ENCODE data around the gene LORICRIN. TPM values are rescaled to one million over a fixed set of nuclear protein-coding genes. Genes with fewer than 3 reads are reported as not detected.
"Not testable (repeated sequence)": the region's sequence is repeated elsewhere in the genome, so short reads cannot be mapped to it uniquely, and the experiment has no call there.

LORICRIN gene
- not detected for total RNA-seq

- ATAC-seq (no peak), DNase-seq (ENCODE audit: low spot score in 2 of 2) (no peak)
- H3K9me3 Mint-ChIP-seq = no peaks in the 10 kb centered on the region
- H3K27ac Mint-ChIP-seq = no peak within 1 kb of the TSS
- no peaks in the 10 kb centered on the region for H3K36me3 Mint-ChIP-seq
Observed at GRCh38 chr1:153259387-153259786, at the start of gene LORICRIN. Gene LORICRIN, plus strand, starts transcription at chr1:153259687. Its CDS starts 1,263 bp downstream, at chr1:153260950.

DNA sequence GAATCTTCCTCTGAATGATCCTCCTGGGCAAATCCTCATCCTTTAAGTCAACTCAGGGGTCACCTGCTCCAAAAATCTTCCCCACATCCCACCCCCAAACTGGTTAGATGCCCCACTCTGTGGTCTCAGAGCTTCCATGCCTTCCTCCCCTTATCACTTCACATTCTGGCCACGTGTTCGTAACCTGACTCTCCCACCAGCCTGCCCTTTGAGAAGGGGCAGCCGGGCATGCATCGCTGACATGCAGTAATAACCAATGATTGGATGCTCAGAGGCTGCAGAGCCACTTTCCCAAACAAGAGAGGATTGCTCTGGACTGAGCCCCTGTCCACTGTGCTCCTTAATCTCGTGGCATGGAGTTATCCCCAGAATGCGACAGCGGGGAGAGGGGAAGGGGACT is 49.3 kb upstream of the LORICRIN start:
- Mint-ChIP-seq H3K9me3 (no peaks in the 10 kb centered on the region), H3K27ac (no peak overlapping the region), H3K36me3 (no peaks in the 10 kb centered on the region)
- DNase-seq (ENCODE audit: low spot score in 2 of 2) (no peak), ATAC-seq (no peak)

GRCh38 chr1:153212201-153212600 is 47.3 kb upstream of the LORICRIN start:
- H3K27ac Mint-ChIP-seq = no peak overlapping the region

DNA sequence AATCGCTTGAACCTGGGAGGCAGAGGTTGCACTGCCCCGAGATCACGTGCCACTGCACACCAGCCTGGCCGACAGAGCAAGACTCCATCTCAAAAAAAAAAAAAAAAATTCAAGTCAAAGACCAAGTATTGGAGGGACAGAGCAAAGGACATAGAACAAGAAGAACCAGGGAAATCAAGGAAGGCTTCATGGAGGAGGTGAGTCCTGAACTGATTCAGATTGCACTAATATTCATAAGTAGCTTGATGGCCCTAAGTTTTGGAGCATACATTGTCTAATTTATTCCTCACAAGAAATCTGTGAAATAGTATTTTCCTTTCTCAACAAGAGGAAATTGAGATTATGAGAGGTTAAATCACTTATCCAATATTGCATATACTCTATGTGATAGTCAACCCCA is 46.0 kb upstream of the LORICRIN start:
- no peaks in the 10 kb centered on the region for H3K36me3 Mint-ChIP-seq
- H3K27ac Mint-ChIP-seq = no peak overlapping the region
- ATAC-seq (no peak), DNase-seq (ENCODE audit: low spot score in 2 of 2) (no peak)
- H3K9me3 Mint-ChIP-seq = no peaks in the 10 kb centered on the region

More at GRCh38 chr1:153212201-153212600, 47.3 kb upstream of the LORICRIN start:
- no peaks in the 10 kb centered on the region for H3K9me3 Mint-ChIP-seq
- DNase-seq (ENCODE audit: low spot score in 2 of 2) (no peak), ATAC-seq (no peak)
- no peaks in the 10 kb centered on the region for H3K36me3 Mint-ChIP-seq

DNA sequence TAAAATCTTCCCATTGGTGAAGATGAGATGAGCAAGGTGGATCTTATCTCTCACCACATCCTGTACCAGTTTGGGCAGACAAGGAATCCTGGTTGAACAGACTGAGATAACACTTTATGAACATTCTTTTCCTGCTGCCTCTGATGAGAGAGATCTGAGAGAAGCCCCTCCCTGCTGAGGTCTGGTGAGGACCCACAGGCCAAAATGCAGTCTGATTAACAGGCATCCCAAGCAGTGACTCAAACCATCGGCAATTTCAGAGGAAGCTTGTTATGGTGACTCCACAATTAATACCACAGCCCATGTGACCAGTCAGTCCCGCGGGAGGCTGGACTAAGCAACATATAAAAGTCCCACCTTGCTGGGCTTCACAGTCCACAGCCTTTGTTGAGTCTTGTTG is 42.3 kb upstream of the LORICRIN start, which contains the start of gene PRR9:
PRR9 (plus strand) TSS at position 373 of the 400 bp plus-strand sequence. CDS start 561 bp downstream, outside the sequence.
- no peak within 1 kb of the TSS for H3K27ac Mint-ChIP-seq
- no peaks in the 10 kb centered on the region for H3K36me3 Mint-ChIP-seq
- H3K9me3 Mint-ChIP-seq = no peaks in the 10 kb centered on the region
- ATAC-seq (peak in 1 of 2 donors; percentile 39), DNase-seq (ENCODE audit: low spot score in 2 of 2) (no peak)

DNA sequence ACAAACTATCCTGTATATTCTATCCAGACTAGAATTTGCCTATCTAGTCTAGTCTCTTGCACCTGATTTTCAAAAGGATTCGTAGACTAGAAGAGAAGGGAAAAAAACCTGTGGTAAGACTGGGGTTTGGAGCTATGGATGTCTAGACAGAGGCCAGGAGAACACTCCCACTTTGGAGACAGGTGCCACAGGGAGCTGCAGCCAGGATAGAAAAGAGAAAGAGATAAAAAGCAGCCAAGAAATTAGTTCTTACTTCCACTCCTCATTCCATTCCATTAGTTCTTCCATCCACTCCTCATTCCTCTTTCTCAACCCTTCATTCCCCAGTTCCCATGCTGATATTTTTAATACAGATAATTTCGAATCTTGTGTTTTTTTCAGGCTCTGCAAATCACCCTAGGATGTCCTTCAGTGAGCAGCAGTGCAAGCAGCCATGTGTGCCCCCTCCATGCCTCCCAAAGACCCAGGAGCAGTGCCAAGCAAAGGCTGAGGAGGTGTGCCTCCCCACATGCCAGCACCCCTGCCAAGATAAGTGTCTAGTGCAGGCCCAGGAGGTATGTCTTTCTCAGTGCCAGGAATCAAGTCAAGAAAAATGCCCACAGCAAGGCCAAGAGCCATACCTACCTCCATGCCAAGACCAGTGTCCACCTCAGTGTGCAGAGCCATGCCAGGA is 41.6 kb upstream of the LORICRIN start:
- Mint-ChIP-seq H3K36me3 (no peaks in the 10 kb centered on the region), H3K27ac (no peak overlapping the region), H3K9me3 (no peaks in the 10 kb centered on the region)
- DNase-seq (ENCODE audit: low spot score in 2 of 2) (no peak), ATAC-seq (no peak)

DNA sequence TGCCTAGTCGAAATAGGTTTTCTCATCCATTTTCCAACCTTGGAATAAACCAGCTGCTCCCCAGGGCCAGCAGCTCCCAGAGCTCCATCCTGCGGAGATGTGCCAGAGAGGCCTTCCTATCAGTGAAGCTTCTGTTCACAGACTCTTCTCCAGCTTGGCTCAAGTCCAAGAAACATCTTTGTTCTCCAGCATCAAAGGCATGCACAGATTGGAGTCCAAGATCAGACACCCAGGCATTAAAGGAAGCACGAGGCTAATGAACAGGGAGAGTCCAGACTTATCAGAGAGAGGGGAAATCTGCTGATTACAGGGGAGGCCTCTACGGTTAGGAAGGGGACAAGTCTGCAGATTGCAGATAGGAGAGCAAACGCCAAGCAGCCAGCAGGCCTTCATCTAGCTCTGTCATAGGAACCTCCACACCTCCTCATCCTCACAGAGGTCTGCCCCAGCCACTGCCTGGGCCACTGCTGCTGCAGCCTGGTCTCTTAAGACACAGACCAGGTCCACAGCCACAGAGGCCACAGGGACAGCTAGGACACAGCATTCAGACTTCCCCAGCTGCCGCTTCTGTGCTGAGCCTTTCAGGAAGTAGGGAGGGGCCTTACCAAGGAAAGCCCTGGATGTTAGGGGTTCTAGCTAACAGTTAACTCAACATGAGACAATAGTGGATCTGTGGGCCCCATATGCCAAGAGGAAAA is 38.7 kb upstream of the LORICRIN start:
- ATAC-seq = no peak
- no peak for DNase-seq (ENCODE audit: low spot score in 2 of 2)
- no peaks in the 10 kb centered on the region for H3K9me3 Mint-ChIP-seq
- H3K36me3 Mint-ChIP-seq = no peaks in the 10 kb centered on the region
- H3K27ac Mint-ChIP-seq = no peak overlapping the region

DNA sequence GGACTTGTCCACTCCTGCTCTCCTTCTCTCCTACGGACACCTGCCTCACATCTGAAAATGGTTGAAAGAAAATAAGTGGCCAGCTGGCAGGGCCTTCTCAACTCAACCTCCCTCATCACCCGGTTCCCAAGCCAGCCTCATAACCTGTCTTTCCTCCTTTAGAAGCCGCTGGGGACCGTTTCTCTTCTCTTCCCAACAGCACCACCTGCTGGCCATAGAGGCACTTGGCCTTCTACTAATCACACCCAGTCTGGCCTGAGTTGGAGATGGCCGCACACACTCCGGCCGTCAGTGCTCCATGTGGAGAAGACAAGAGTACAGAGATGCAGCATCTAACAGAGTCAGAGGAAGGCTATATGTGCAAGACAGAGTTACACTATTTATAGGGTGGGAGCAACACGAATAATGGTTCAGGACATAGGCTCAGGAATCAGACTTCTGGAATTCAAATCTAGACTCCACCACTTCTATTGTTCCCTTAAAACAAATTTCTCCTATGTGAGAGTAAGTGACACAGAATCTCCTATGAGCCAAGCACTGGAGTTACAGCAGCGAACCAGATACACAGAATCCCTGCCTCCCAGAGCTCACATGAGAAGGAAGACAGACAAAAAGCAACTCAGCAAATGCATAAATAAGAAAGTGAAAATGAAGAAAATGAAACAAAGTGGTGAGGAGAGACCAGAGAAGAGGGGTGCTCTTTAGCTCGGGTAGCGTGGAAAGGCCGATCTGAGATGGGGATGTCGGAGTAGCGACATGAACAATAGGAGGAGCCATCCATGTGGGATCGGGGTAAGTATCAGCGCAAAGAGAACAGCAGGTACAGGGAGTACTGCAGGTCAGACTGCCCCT is 36.2 kb upstream of the LORICRIN start:
- H3K9me3 Mint-ChIP-seq, H3K36me3 Mint-ChIP-seq, H3K27ac Mint-ChIP-seq: not testable (repeated sequence)
- peak in 1 of 2 donors; percentile 63 for DNase-seq (ENCODE audit: low spot score in 2 of 2)
- peak; percentile 60 to 68 for ATAC-seq

DNA sequence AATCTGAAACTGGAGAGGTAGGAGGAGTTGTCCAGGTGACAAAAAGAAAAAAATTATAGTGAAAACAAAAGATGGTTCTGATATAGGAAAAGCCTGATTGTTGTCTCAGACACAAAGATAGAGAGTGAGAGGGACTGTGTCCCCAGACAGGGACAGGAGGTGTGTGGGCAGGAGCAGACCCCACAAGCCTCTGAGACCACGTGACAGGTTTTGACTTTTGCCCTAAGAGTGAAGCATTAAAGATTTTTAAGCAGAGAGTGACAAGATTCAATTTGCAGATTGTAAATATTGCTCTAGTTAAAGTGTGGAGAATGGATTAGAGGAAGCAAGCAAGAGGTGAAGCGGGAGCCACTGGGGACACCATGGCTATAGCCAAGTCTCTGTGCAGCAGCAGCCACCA is 31.7 kb upstream of the LORICRIN start:
- DNase-seq (ENCODE audit: low spot score in 2 of 2) (no peak), ATAC-seq (no peak)
- Mint-ChIP-seq H3K36me3 (no peaks in the 10 kb centered on the region), H3K27ac (no peak overlapping the region), H3K9me3 (no peaks in the 10 kb centered on the region)

GRCh38 chr1:153228491-153228890 is 31.0 kb upstream of the LORICRIN start:
- ATAC-seq (no peak), DNase-seq (ENCODE audit: low spot score in 2 of 2) (no peak)
- Mint-ChIP-seq H3K36me3 (no peaks in the 10 kb centered on the region), H3K27ac (no peak overlapping the region), H3K9me3 (no peaks in the 10 kb centered on the region)

- not testable (repeated sequence) for H3K27ac Mint-ChIP-seq, ATAC-seq, H3K9me3 Mint-ChIP-seq, H3K36me3 Mint-ChIP-seq
- DNase-seq (ENCODE audit: low spot score in 2 of 2) = peak in 1 of 2 donors; percentile 35
Observed at GRCh38 chr1:153229076-153229829, 30.2 kb upstream of the LORICRIN start.

DNA sequence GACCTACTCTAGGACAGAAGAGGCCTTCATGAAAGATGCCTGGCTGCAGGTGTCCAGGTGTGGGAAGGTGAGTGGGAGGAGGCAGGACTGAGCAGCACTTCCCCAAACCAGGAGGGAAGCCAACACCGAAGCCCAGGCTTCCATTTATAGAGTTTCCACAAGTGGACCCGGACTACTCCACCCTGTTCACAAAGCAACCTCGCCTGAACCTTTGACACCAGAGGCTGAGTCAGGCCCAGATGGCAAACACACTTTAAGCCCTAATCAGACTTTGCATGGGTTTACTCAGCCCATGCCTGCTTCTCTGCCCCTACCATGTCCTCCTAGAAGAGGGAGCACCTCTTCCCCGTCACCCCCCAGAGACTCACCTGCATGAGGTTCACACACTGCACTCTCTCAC is 28.1 kb upstream of the LORICRIN start:
- no peak for ATAC-seq
- DNase-seq (ENCODE audit: low spot score in 2 of 2) = no peak
- no peaks in the 10 kb centered on the region for H3K36me3 Mint-ChIP-seq
- no peak overlapping the region for H3K27ac Mint-ChIP-seq
- H3K9me3 Mint-ChIP-seq = no peaks in the 10 kb centered on the region

- H3K27ac Mint-ChIP-seq = no peak overlapping the region
- H3K9me3 Mint-ChIP-seq = no peaks in the 10 kb centered on the region
- H3K36me3 Mint-ChIP-seq = no peaks in the 10 kb centered on the region
- no peak for ATAC-seq
- no peak for DNase-seq (ENCODE audit: low spot score in 2 of 2)
Observed at GRCh38 chr1:153231785-153232184, 27.7 kb upstream of the LORICRIN start.

DNA sequence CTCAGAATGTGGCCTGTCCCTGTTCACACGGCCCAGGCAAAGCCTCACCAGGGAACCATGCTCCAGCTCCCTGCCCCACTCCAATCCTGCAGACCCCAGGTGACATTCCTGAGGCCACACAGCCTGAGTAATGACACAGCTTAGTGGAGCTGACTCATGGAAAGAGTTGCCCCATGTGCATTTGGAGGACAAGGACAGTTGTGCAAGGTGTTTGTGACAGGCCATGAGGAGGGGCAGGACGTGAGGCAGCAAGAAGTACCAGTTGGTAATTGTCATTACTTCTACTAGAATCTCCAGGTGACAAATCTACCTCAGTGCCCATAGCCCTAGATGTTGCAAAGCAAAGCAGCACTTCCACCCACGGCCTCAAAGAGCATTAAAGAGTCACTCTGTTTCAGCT is 26.9 kb upstream of the LORICRIN start:
- Mint-ChIP-seq H3K36me3 (no peaks in the 10 kb centered on the region), H3K27ac (no peak overlapping the region), H3K9me3 (no peaks in the 10 kb centered on the region)
- no peak for ATAC-seq
- no peak for DNase-seq (ENCODE audit: low spot score in 2 of 2)

- Mint-ChIP-seq H3K36me3 (no peaks in the 10 kb centered on the region), H3K9me3 (no peaks in the 10 kb centered on the region), H3K27ac (no peak overlapping the region)
- no peak for ATAC-seq
- no peak for DNase-seq (ENCODE audit: low spot score in 2 of 2)
Observed at GRCh38 chr1:153233448-153233847, 26.0 kb upstream of the LORICRIN start.

DNA sequence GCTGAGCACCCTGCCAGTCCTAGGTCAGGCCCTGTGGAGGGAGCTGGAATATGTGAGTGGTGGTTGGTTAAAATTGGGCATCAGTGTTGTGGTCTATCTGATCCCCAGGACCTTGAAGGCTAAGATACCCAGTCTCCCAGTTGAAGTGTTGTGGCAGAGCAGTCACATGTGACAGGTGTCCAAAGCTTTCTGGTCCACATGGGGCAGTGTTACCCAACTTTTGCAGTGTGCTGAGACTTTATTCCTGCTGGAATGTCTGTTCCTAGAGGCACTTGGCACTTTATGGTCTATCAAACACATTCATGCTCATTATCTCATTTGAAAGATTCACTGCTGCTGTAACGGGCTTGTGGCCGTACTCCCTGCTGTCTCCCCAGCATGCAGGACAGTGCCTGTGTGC is 21.0 kb upstream of the LORICRIN start:
- Mint-ChIP-seq H3K36me3 (no peaks in the 10 kb centered on the region), H3K27ac (no peak overlapping the region), H3K9me3 (no peaks in the 10 kb centered on the region)
- ATAC-seq (no peak), DNase-seq (ENCODE audit: low spot score in 2 of 2) (no peak)

Measured in activated naive CD4-positive, alpha-beta T cell treated with anti-CD3 and anti-CD28 coated beads, Interleukin-2, amount 50 U/mL, for 72 hours (primary cell).